Measurements from ENCODE around the gene OR3A2.

DNA sequence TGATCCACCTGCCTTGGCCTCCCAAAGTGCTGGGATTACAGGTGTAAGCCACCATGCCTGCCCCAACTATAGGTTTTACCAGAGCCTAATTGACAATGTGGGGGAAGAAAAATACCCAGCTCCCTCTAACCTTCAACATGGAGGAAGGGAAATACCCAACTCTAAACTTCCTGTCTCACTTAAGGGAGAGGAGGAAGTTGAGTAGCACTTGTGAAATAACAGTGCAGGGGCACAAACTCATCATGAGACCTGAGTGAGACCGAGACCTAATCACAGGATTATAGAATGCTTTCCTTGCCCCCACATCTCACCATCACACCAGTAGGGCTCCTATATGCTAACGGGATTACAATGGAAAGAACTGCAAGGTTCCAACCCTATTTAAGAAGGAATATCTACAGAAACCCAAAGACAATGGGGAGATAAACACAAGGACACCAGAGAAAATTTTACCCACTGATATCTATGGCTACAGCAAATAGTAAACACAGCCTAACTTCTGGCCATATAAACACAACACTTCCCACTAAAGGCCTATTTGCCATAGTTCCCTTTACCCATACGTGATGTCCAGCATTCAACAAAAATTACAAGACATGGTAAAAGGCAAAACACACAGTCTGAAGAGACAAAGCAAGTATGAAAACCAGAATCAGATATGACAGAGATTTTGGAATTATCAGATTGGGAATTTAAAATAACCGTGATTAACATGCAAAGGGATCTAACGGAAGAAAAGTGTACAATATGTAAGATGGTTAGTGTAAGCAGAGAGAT is 114.8 kb downstream of the OR3A2 start:
- TF ChIP-seq KLF5 (IDR thresholded peaks at IDR 0.05; ENCODE audit: partially characterized antibody) (no peak), ZBTB4 (CRISPR knock-in tag; IDR thresholded peaks at IDR 0.05) (no peak), CREM (IDR thresholded peaks at IDR 0.05; ENCODE audit: low read depth) (no peak)
- TF ChIP-seq, protein P1, sequence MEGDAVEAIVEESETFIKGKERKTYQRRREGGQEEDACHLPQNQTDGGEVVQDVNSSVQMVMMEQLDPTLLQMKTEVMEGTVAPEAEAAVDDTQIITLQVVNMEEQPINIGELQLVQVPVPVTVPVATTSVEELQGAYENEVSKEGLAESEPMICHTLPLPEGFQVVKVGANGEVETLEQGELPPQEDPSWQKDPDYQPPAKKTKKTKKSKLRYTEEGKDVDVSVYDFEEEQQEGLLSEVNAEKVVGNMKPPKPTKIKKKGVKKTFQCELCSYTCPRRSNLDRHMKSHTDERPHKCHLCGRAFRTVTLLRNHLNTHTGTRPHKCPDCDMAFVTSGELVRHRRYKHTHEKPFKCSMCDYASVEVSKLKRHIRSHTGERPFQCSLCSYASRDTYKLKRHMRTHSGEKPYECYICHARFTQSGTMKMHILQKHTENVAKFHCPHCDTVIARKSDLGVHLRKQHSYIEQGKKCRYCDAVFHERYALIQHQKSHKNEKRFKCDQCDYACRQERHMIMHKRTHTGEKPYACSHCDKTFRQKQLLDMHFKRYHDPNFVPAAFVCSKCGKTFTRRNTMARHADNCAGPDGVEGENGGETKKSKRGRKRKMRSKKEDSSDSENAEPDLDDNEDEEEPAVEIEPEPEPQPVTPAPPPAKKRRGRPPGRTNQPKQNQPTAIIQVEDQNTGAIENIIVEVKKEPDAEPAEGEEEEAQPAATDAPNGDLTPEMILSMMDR (IDR thresholded peaks at IDR 0.05 in 2 of 3, conservative IDR thresholded peaks at IDR 0.05 in 1 of 3; ENCODE audit: control insufficient read depth in 2 of 3, extremely low read depth in 1 of 3, insufficient read depth in 1 of 3, low read depth in 3 of 3, low read length in 3 of 3): no peak
